ENCODE measurements around the gene ARHGEF7. TPM values are rescaled to one million over a fixed set of nuclear protein-coding genes. Genes with fewer than 3 reads are reported as not detected.

Gene ARHGEF7
- total RNA-seq, 1 donor from 2014 or later = 227 TPM

DNA sequence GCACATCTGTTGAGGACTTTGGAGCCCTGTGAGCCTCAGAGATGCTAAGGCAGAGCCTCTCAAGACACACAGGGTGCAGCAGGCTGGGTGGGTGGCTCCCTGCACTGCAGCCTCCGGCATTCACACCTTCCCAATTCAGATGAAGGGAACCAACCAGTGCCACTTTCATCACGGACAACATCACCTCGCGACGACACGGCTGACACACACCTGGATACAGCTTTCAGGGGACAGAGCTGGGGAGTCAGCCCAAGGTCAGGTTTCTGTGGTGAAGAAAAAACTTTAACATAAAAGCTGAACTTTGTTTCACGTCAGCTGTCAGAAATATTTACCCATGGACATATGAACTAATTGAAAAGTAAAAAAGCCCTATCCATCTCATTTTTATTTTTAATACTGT, 24.9 kb upstream of the ARHGEF7 start:
- peaks cover 2% of the 10 kb centered on the region for H3K4me1 Mint-ChIP-seq (ENCODE audit: low read depth, unreplicated experiment)
- H3K36me3 Mint-ChIP-seq (ENCODE audit: unreplicated experiment) = no peaks in the 10 kb centered on the region
- no peak for DNase-seq
- TF ChIP-seq, protein P1, sequence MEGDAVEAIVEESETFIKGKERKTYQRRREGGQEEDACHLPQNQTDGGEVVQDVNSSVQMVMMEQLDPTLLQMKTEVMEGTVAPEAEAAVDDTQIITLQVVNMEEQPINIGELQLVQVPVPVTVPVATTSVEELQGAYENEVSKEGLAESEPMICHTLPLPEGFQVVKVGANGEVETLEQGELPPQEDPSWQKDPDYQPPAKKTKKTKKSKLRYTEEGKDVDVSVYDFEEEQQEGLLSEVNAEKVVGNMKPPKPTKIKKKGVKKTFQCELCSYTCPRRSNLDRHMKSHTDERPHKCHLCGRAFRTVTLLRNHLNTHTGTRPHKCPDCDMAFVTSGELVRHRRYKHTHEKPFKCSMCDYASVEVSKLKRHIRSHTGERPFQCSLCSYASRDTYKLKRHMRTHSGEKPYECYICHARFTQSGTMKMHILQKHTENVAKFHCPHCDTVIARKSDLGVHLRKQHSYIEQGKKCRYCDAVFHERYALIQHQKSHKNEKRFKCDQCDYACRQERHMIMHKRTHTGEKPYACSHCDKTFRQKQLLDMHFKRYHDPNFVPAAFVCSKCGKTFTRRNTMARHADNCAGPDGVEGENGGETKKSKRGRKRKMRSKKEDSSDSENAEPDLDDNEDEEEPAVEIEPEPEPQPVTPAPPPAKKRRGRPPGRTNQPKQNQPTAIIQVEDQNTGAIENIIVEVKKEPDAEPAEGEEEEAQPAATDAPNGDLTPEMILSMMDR (IDR thresholded peaks at IDR 0.05; ENCODE audit: partially characterized antibody, unreplicated experiment) = no peak
- H3K9me3 Mint-ChIP-seq (ENCODE audit: unreplicated experiment) = peaks cover 3% of the 10 kb centered on the region
- peaks cover 2% of the 10 kb centered on the region for H3K27me3 Mint-ChIP-seq (ENCODE audit: unreplicated experiment)
- H3K27ac Mint-ChIP-seq (ENCODE audit: unreplicated experiment) = no peak overlapping the region
- H3K4me3 Mint-ChIP-seq (ENCODE audit: unreplicated experiment) = no peak overlapping the region

DNA sequence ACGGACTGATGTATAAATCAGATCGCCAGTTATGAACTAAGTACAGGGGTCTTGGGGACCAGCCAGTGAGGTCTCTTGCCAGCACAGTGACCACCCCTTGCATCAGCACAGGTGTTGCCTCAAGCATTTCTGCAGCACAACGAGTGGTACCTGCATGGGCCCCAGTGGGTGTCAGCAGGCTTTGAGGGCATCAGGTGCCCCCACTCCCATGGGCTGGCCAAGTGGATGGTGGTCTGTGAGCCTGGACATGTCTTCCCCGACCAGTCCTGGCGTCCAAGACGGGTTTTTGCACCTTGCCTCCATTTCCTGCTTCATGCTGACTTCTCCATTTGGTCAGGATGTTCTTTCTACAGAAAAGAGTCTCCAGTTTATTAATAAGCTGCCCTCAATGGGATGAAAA, 22.4 kb upstream of the ARHGEF7 start:
- Mint-ChIP-seq H3K9me3 (ENCODE audit: unreplicated experiment) (peaks cover 3% of the 10 kb centered on the region), H3K27me3 (ENCODE audit: unreplicated experiment) (peaks cover 2% of the 10 kb centered on the region), H3K4me3 (ENCODE audit: unreplicated experiment) (no peak overlapping the region), H3K27ac (ENCODE audit: unreplicated experiment) (no peak overlapping the region), H3K4me1 (ENCODE audit: low read depth, unreplicated experiment) (peaks cover 2% of the 10 kb centered on the region), H3K36me3 (ENCODE audit: unreplicated experiment) (no peaks in the 10 kb centered on the region)
- TF ChIP-seq, protein P1 (IDR thresholded peaks at IDR 0.05; ENCODE audit: partially characterized antibody, unreplicated experiment) = no peak
- DNase-seq = no peak

- Mint-ChIP-seq H3K27ac (ENCODE audit: unreplicated experiment) (no peak overlapping the region), H3K4me1 (ENCODE audit: low read depth, unreplicated experiment) (peaks cover 2% of the 10 kb centered on the region), H3K36me3 (ENCODE audit: unreplicated experiment) (no peaks in the 10 kb centered on the region), H3K9me3 (ENCODE audit: unreplicated experiment) (peaks cover 3% of the 10 kb centered on the region), H3K4me3 (ENCODE audit: unreplicated experiment) (no peak overlapping the region), H3K27me3 (ENCODE audit: unreplicated experiment) (peaks cover 2% of the 10 kb centered on the region)
- DNase-seq = no peak
- TF ChIP-seq, protein P1 (IDR thresholded peaks at IDR 0.05; ENCODE audit: partially characterized antibody, unreplicated experiment) = no peak
Observed at GRCh38 chr13:111093136-111093535, 22.0 kb upstream of the ARHGEF7 start.

GRCh38 chr13:111093634-111094033, 21.5 kb upstream of the ARHGEF7 start:
- Mint-ChIP-seq H3K9me3 (ENCODE audit: unreplicated experiment) (peaks cover 3% of the 10 kb centered on the region), H3K4me1 (ENCODE audit: low read depth, unreplicated experiment) (peaks cover 2% of the 10 kb centered on the region), H3K4me3 (ENCODE audit: unreplicated experiment) (no peak overlapping the region), H3K27me3 (ENCODE audit: unreplicated experiment) (peaks cover 2% of the 10 kb centered on the region), H3K36me3 (ENCODE audit: unreplicated experiment) (no peaks in the 10 kb centered on the region), H3K27ac (ENCODE audit: unreplicated experiment) (no peak overlapping the region)
- no peak for DNase-seq
- TF ChIP-seq, protein P1 (IDR thresholded peaks at IDR 0.05; ENCODE audit: partially characterized antibody, unreplicated experiment) = no peak

GRCh38 chr13:111095031-111095840, 19.9 kb upstream of the ARHGEF7 start:
- no peak for DNase-seq
- TF ChIP-seq, protein P1 (IDR thresholded peaks at IDR 0.05; ENCODE audit: partially characterized antibody, unreplicated experiment) = no peak
- Mint-ChIP-seq H3K36me3 (ENCODE audit: unreplicated experiment) (no peaks in the 10 kb centered on the region), H3K9me3 (ENCODE audit: unreplicated experiment) (peaks cover 5% of the 10 kb centered on the region), H3K27ac (ENCODE audit: unreplicated experiment) (no peak overlapping the region), H3K4me1 (ENCODE audit: low read depth, unreplicated experiment) (peaks cover 2% of the 10 kb centered on the region), H3K4me3 (ENCODE audit: unreplicated experiment) (no peak overlapping the region), H3K27me3 (ENCODE audit: unreplicated experiment) (peaks cover 2% of the 10 kb centered on the region)
